NK-92 (cell line): ENCODE measurements around the gene MAML2.

Experiments
- DNase-seq: peaks from one replicate; lab custom pipeline; 2025; ENCODE audit not compliant: unreplicated experiment; lab: John Stamatoyannopoulos, UW

Gene MAML2

DNA sequence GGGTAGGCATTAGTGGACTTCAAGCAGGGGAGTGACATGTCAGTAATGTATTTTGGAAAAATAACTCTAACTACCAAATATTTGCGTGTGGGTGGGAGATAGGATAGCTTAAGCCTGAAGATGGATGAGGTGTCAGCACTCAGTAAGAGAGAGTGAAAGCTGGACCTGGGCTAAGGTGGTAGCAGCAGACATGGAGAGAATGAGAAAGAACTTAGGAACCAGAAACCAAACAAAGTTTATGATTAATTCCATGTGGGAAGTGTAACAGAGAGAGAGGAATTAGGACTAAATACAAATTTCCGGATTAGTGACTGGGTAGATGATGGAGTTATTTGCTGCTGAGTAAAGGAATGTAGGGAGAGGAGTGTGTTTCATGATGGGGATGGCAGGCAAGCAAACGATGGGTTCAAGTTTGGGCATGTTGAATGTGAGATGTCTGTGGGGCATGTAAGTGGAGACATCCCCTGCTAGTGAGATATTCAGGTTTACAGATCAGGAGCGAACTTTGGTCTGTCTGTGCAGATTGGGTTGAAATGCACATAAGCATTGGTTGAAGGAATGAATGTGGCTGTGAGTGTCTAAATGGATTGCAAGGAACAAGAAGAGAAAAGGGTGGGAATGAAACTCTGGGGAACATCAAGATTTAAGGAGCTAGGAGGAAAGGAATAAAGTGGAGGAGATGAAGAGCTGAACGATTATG, 233.5 kb downstream of the MAML2 start:
- DNase-seq = no peak

DNA sequence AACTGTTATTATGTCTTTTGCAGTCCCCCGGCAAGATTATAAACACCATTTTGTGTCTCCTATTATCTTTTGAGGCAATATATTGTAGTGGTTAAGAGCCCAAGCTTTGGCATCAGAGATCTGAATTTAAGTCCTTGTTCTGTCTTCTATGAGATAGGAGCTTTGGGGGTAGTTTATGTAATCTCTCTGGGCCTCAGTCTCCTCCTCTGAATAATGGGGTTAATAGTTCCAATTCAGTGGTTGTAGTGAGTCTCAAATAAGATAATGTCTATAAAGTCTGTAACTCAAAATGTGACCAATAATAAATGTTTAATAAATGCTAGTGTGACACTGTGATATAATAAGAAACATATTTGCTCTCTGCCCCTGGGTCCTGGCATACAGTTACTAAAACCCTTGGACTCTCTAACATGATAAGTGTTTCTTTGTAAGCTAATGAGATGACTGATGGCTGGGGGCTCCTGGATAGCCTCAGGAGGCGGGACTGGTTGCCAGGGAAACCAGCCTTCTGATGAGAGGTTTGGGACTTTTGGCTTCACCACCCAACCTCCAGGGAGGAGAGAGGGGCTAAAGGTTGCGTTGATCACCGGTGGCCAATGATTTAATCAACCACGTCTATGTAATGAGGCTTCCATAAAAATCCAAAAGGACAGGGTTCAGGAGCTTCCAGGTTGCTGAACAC, 235.7 kb downstream of the MAML2 start:
- no peak for DNase-seq

DNA sequence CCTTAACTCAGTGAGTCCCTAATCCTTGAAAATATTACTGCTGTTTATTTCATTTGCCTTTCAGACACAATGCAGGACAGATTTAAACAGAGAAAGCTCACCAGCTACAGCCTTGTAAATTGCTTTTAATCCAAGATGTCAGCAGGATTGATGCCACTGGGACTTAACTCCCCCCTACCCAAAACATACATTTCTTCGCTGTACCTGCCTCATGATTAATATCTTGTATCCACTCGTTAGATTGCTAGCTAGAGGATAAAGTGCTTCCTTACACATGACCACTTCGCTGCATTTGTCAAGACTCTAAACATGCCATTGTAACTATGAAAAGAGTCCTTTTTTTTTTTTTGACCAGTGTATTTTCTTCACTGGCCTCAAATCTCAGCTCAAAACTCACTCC, 236.3 kb downstream of the MAML2 start:
- no peak for DNase-seq

GRCh38 chr11:96105944-96106343, 237.1 kb downstream of the MAML2 start:
- no peak for DNase-seq

DNA sequence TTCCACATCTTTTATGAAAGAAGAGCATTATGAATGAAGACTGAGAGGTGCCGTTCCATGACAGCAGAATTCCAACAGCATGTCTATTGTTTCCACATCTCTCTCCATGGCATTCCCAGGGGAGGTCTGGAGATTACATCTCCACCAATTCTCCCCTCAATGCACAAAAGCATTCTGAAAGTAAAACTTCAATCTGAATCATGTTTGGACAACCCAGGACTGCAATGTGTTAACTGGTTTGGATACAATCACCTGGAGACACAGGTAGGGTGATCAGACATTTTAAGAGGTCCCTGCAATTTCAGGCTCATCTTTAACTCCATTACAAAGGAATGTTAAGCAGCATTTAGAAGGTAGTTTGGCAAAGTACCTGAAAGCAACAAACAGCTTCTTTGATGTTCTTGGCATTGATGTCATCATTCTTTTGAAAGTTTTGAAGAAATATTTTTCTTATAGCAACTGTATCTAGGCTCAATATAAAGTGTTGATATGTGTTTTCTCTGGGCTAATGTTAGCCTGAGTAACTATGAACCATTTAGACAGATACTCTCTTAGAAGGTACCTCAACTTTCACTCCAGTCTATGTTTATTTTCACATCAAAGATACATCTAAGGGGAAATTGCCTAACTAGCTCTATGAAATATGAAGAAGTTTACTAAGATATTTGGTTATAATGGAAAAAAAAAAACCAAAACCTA, 237.6 kb downstream of the MAML2 start:
- no peak for DNase-seq

GRCh38 chr11:96104496-96104895, 238.5 kb downstream of the MAML2 start:
- DNase-seq = no peak

DNA sequence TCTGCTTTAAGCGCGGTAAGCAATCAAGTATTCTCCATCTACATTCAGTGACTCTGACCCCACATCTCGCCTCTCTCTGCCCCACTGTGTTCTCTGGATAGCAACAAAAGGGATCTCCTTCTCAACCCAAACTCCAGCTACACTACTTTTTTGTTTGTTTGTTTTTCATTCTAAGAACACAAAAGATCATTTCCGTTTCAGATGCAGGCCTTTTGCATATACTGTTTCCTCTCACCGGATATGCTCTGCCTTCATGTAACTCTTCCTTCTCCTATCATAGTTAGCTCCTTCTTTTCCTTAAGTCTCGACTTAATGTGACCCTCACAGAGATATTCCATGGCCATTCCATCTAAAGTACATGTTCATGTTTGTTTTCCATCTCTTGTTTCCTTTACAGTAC, 239.3 kb downstream of the MAML2 start:
- no peak for DNase-seq

DNA sequence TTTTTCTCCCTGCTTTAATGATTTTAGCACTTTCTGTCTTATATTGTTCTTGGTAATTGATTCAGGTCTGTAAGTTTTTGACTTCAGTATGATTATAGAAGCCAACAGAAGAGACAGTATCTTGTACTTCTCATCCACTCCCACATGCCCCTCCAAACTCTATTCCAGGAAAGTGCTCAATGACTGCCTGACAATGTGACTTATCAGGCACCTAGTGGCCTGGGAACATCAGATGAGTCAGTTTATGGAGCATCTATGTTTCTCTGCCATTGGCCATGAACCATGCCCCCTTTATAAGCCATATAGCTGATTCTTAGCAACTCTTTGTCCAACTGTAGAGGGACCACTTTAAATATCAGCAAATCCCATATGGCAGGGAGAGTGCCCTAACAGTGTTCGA, 239.9 kb downstream of the MAML2 start:
- no peak for DNase-seq

GRCh38 chr11:96102664-96103078, 240.3 kb downstream of the MAML2 start:
- no peak for DNase-seq

- no peak for DNase-seq
Measured at GRCh38 chr11:96101146-96101545, 241.8 kb downstream of the MAML2 start.

DNA sequence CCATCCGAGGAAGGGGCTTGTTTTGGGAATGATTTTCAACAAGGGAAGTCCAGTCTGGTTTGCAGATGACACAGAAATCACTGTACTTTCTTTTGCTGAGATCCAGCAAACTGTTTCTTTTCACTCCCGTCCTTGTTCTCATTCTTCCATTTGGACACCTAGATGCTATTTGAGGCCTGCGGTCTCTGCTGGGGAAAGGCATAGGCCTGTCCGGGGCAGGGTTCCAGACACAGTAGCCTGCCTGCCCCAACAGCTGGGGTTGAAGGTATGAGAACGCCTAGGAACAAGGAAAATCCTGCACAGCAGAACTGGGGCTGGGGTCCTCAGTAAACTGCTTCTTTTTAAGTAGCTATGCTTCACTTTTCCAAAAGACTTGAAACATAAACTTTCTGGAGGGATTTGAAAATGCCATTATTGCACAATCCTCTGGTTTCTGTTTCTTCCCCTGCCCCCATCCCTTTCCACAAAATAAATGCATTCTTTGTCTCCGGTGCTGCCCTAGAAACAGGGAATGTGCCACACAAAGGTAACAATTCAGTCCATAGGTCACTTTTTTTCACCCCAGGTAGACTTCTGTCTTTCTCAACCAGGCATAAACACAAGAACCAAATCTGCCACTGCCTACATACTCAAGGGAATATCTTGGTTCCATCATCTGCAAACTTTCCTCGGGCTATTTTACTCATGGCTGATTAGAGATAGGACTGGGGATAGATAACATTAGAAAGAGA, 244.3 kb downstream of the MAML2 start:
- DNase-seq = no peak

DNA sequence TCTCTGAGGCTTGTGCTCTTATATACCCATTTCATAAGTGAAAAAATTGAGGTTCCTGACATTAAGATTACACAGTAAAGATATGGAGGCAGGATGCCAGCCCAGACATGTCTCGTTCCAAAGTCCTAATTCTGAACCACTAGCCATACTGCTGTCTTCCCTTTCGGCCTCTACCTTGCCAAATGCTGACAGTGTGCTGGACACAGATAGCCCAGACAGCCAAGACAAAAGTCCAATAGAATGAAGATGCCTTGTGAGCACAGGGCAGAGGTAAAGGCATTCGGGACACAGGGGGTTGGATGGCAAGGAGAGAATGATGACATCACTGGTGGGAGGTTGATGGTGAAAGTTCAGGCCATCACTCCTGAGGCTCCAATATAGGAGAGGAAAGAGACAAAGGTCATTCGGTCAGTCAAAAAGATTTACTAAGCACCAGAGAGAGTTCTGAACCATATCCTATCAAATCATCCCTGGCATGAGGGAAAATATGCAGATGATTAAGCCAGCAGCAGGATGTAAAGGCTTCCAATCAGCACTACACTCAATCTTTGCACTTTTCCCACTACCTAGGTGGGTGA, 245.1 kb downstream of the MAML2 start:
- DNase-seq = no peak

- DNase-seq = no peak
Measured at GRCh38 chr11:96096360-96096759, 246.6 kb downstream of the MAML2 start.

DNA sequence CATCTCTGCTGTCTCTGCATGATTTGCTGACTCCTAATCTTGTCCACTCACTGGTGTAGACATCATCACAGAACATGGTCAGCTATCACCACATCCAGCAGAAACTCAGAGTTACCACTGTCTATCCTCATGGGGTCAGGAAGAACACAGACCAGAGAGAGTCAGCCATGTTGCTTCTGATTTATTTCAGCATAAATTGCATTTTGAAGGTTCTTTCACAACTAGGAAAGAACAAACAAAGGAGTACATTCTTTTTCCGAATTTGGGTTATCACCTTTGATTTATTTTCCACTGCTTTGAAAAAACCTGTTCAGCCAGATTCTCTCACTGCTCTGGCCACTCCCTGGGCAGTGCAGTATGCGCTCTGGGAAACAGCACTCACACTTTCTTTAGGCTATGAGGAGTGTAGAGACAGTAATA, 247.1 kb downstream of the MAML2 start:
- DNase-seq = no peak

DNA sequence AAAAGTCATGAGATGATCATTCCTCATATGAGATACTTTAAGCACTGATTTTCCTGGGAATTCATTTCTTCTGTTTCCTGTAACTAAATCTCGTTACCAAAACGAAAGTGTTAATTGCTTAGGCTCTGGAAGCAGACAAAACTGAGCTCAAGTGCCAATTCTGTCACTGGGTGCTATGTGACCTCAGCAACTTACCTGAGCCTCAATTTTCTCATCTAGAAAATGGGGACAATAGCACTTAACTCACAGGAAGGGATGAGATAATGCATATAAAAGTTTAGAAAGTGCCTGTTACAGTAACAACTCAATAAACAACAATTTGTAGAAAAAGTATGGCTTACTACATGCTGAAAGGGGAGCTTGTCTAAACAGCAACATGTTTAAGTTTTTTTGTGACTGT, 248.8 kb downstream of the MAML2 start:
- DNase-seq = no peak

DNA sequence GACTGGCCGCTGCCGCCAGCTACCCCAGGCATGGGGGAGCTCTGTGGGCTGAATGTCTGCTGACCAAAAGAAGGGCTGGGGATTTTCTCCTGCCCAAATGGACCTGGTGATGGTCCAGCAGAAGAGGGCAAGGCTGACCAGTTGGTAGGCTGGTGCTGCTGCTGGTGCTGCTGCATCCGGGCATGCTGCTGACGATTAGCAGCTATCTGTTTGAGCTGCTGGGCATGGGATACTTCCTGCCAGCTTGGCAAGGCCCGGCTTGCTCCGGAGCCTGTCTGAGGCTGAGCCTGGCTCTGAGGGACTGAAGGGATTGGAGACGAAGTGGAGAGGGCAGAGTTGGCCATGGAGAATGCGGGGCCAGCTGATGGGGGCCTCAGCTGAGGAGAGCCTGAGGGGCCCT, 250.5 kb downstream of the MAML2 start:
- DNase-seq = no peak

DNA sequence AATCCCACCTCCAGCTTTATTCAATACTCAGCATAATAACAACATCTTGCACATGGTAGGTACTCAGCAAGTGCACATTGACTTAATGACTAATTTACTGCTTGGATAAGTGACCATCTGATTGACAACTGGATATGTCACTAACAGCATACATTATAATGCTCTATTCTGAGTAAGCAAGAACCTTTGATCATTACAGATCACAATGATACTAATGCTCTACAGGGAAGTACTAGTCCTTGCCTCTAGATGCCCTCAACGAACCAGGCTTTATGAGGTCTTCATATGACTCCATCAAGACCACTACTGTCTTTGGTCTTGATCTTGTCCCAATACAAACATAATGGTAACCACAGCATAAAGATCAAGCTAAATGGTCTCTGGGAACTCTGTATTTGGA, 251.5 kb downstream of the MAML2 start:
- DNase-seq = no peak

- DNase-seq = no peak
Measured at GRCh38 chr11:96090711-96091110, 252.3 kb downstream of the MAML2 start.

GRCh38 chr11:96088914-96089313, 254.1 kb downstream of the MAML2 start:
- DNase-seq = no peak

DNA sequence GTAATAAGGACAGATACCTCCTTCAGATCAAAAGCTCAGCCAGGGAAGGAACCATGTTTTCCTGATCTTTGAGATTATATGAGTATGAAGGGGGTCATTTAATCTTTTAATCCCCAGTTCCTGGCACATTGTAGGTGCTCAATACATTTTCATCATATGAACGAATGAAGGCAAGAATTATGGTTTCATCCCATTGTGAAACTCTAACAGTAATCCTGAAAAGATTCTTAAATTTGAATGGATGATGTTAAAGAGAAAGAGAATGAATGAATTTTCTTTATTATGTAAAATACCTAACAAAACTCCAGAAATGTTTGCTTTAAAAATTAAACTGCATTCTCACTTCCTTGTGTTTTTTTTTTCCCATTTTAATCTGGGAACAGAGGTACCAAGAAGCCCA, 256.9 kb downstream of the MAML2 start:
- no peak for DNase-seq

GRCh38 chr11:96085319-96085930, 257.6 kb downstream of the MAML2 start:
- DNase-seq = no peak
